Kidney glomerular epithelial cell (primary cell): ENCODE data around the gene CBARP.

Experiments
- DNase-seq: peaks from one replicate; lab custom pipeline; 2025; lab: John Stamatoyannopoulos, UW

Gene CBARP

GRCh38 chr19:1264801-1265614 is 27.2 kb upstream of the CBARP start:
- peak; percentile 37 for DNase-seq

GRCh38 chr19:1263188-1263587 is 25.4 kb upstream of the CBARP start:
- peak; percentile 34 for DNase-seq

- peak; percentile 53 for DNase-seq
These were observed 24.9 kb upstream of the CBARP start for GRCh38 chr19:1262623-1263123.

GRCh38 chr19:1261798-1262622 is 24.2 kb upstream of the CBARP start:
- DNase-seq: peak; percentile 67

GRCh38 chr19:1261538-1261797 is 23.7 kb upstream of the CBARP start:
- DNase-seq: peak; percentile 48

GRCh38 chr19:1260749-1261537 is 23.1 kb upstream of the CBARP start:
- DNase-seq: peak; percentile 90

GRCh38 chr19:1259876-1260748 is 22.3 kb upstream of the CBARP start:
- no peak for DNase-seq

GRCh38 chr19:1259206-1259875 is 21.5 kb upstream of the CBARP start:
- DNase-seq: no peak

GRCh38 chr19:1258707-1259205 is 21.0 kb upstream of the CBARP start:
- no peak for DNase-seq

- DNase-seq: no peak
These were observed 20.3 kb upstream of the CBARP start for GRCh38 chr19:1258163-1258492.

- no peak for DNase-seq
These were observed 19.8 kb upstream of the CBARP start for GRCh38 chr19:1257475-1258162.

GRCh38 chr19:1256646-1257474 is 19.1 kb upstream of the CBARP start:
- DNase-seq: no peak

GRCh38 chr19:1255186-1256161 is 17.7 kb upstream of the CBARP start:
- DNase-seq: no peak

GRCh38 chr19:1254530-1255185 is 16.9 kb upstream of the CBARP start:
- DNase-seq: no peak

- no peak for DNase-seq
These were observed 16.3 kb upstream of the CBARP start for GRCh38 chr19:1254081-1254527.

- DNase-seq: peak; percentile 86
These were observed 15.8 kb upstream of the CBARP start for GRCh38 chr19:1253514-1254080.
